Body of pancreas (tissue), 4 donors: Measurements from ENCODE around the gene DAPK1.

Experiments used
- CTCF ChIP-seq, 7 experiments: fragments of 450-650 bp in 4 of 7; fragments of 200-600 bp in 3 of 7; sonication (generic) in 3 of 7; IDR thresholded peaks; one replicate each; pipeline ENCODE4 v1.5.1; 2016 to 2019; ENCODE audit warnings: antibody characterized with exemption in 7 of 7
- POLR2A ChIP-seq, 3 donors: fragments of 450-650 bp; IDR thresholded peaks; one replicate each; pipeline ENCODE4 v1.6.1; 2016; ENCODE audit warnings: antibody characterized with exemption in 3 of 3, mild to moderate bottlenecking in 2 of 3

DNA sequence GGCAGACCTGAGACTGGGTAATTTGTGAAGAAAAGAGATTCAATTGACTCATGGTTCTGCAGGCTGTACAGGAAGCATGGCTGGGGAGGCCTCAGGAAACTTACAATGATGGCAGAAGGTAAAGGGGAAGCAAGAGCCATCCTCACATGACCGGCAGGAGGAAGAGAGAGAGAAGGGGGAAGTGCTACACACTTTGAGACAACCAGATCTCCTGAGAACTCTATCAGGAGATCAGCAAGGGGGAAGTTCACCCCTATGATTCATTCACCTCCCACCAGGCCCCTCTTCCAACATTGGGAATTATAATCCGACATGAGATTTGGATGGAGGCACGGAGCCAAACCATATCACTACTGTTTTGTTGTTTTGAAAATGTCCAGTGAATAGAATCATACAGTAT, 110.2 kb downstream of the DAPK1 start:
- no peak for TF ChIP-seq CTCF (IDR thresholded peaks at IDR 0.05)
- no peak for TF ChIP-seq POLR2A (IDR thresholded peaks at IDR 0.05)
